Cardiac muscle cell (in vitro differentiated cells and primary cell): ENCODE data around the gene ZNF121. TPM values are rescaled to one million over a fixed set of nuclear protein-coding genes. Genes with fewer than 3 reads are reported as not detected.

Experiments used
- DNase-seq, 2 donors: peaks; one replicate each; pipeline versions ENCODE4 v3.0.0 to v3.0.0-alpha.2; 2010 to 2017; ENCODE audit warnings: low read depth in 1 of 2, low spot score in 1 of 2
- H3K27ac ChIP-seq: fragments of 200-600 bp; sonication (generic); 2 replicates; pipeline ENCODE4 v1.5.1; 2016
- H3K27me3 ChIP-seq: fragments of 200-600 bp; sonication (generic); 2 replicates; pipeline ENCODE4 v1.6.0; 2016; ENCODE audit warnings: control low read depth
- H3K36me3 ChIP-seq: fragments of 200-600 bp; sonication (generic); 2 replicates; pipeline ENCODE4 v1.5.1; 2016; ENCODE audit warnings: control low read depth
- H3K4me1 ChIP-seq: fragments of 200-600 bp; sonication (generic); 2 replicates; pipeline ENCODE4 v1.8.1; 2017; ENCODE audit warnings: low read depth, mild to moderate bottlenecking, mixed run types
- H3K4me3 ChIP-seq: fragments of 200-600 bp; sonication (generic); 2 replicates; pipeline ENCODE4 v1.5.1; 2016; ENCODE audit warnings: mild to moderate bottlenecking
- H3K9me3 ChIP-seq: fragments of 200-600 bp; sonication (generic); 2 replicates; pipeline ENCODE4 v1.5.1; 2017; ENCODE audit warnings: low read depth, mild to moderate bottlenecking, control low read depth
- CTCF ChIP-seq: IDR thresholded peaks from 2 replicates; pipeline ENCODE4 v1.5.1; 2012; ENCODE audit warnings: low read depth, mild to moderate bottlenecking, low read length
- polyA plus RNA-seq: library from polyadenylated mRNA; unstranded; fragments of >200 nt; fragmentation: Nextera tagmentation; extraction: Ambion mirVana; gene quantifications from 2 replicates; pipeline ENCODE4 v1.2.1, GENCODE V29; 2016
- total RNA-seq: library from RNA; depleted of rRNA; stranded (reverse); fragments of >200 nt; gene quantifications from 2 replicates; pipeline ENCODE4 v1.2.3, GENCODE V29; 2016

The ZNF121 gene
- total and polyA plus RNA-seq, 2 experiments from 2014 or later = 5.9 to 42.0 TPM

- Histone ChIP-seq H3K4me3 (no peak overlapping the region), H3K27ac (peak overlapping the region; percentile 64)
Measured at GRCh38 chr19:9580728-9581127, 3.6 kb downstream of the ZNF121 start.

GRCh38 chr19:9570255-9570654 is 14.0 kb downstream of the ZNF121 start:
- Histone ChIP-seq H3K4me1 (no peaks in the 10 kb centered on the region), H3K36me3 (peaks cover 30% of the 10 kb centered on the region), H3K27me3 (no peaks in the 10 kb centered on the region), H3K9me3 (peaks cover 13% of the 10 kb centered on the region), H3K27ac (no peak overlapping the region), H3K4me3 (no peak overlapping the region)
- no peak for DNase-seq
- no peak for TF ChIP-seq CTCF

More at GRCh38 chr19:9580728-9581127, 3.6 kb downstream of the ZNF121 start:
- no peaks in the 10 kb centered on the region for H3K27me3 ChIP-seq
- no peak for DNase-seq
- H3K9me3 ChIP-seq = no peaks in the 10 kb centered on the region
- H3K4me1 ChIP-seq = peaks cover 8% of the 10 kb centered on the region
- no peak for TF ChIP-seq CTCF
- H3K36me3 ChIP-seq = no peaks in the 10 kb centered on the region

GRCh38 chr19:9566729-9567128 is 17.6 kb downstream of the ZNF121 start:
- H3K36me3 ChIP-seq = peaks cover 49% of the 10 kb centered on the region
- H3K4me1 ChIP-seq = no peaks in the 10 kb centered on the region
- peaks cover 13% of the 10 kb centered on the region for H3K9me3 ChIP-seq
- H3K27ac ChIP-seq = no peak overlapping the region
- no peaks in the 10 kb centered on the region for H3K27me3 ChIP-seq
- no peak for DNase-seq
- no peak for TF ChIP-seq CTCF
- H3K4me3 ChIP-seq = no peak overlapping the region

- H3K4me1 ChIP-seq = no peaks in the 10 kb centered on the region
- no peak overlapping the region for H3K4me3 ChIP-seq
- DNase-seq = peak in 1 of 2 donors; percentile 14
- peaks cover 13% of the 10 kb centered on the region for H3K9me3 ChIP-seq
- H3K27ac ChIP-seq = no peak overlapping the region
- no peak for TF ChIP-seq CTCF
- no peaks in the 10 kb centered on the region for H3K27me3 ChIP-seq
- peaks cover 49% of the 10 kb centered on the region for H3K36me3 ChIP-seq
Measured at GRCh38 chr19:9565900-9566705, 18.2 kb downstream of the ZNF121 start.

GRCh38 chr19:9552536-9553274 is 31.6 kb downstream of the ZNF121 start:
- TF ChIP-seq CTCF = no peak
- H3K27ac ChIP-seq = no peak overlapping the region

More at GRCh38 chr19:9552536-9553274, 31.6 kb downstream of the ZNF121 start:
- H3K9me3 ChIP-seq = no peaks in the 10 kb centered on the region
- no peak for DNase-seq
- H3K27me3 ChIP-seq = no peaks in the 10 kb centered on the region
- H3K4me3 ChIP-seq = no peak overlapping the region
- no peaks in the 10 kb centered on the region for H3K4me1 ChIP-seq
- no peaks in the 10 kb centered on the region for H3K36me3 ChIP-seq
